NB4 (cell line): ENCODE data around the gene GPR171.

ENCODE experiments used
- CTCF ChIP-seq: IDR thresholded peaks from one replicate; pipeline ENCODE4 v1.5.1; 2012; ENCODE audit warnings: low read depth, low read length
- POLR2A ChIP-seq: IDR thresholded peaks from 2 replicates; pipeline ENCODE4 v1.6.1; 2011; ENCODE audit warnings: mild to moderate bottlenecking; ENCODE audit not compliant: insufficient read length; ENCODE audit errors: extremely low read depth

- TF ChIP-seq CTCF (no peak), POLR2A (no peak)
Observed at GRCh38 chr3:151169262-151169947, 33.6 kb downstream of the GPR171 start.
